Activated CD8-positive, alpha-beta memory T cell treated with anti-CD3 and anti-CD28 coated beads, Interleukin-2, amount 50 U/mL, for 4 hours (primary cell): ENCODE data around the gene PDYN.
"Not testable (repeated sequence)": the region's sequence is repeated elsewhere in the genome, so short reads cannot be mapped to it uniquely, and the experiment has no call there.

Experiments
- DNase-seq: peaks from one replicate; pipeline ENCODE4 v3.0.0-alpha.2; 2020

The PDYN gene

DNA sequence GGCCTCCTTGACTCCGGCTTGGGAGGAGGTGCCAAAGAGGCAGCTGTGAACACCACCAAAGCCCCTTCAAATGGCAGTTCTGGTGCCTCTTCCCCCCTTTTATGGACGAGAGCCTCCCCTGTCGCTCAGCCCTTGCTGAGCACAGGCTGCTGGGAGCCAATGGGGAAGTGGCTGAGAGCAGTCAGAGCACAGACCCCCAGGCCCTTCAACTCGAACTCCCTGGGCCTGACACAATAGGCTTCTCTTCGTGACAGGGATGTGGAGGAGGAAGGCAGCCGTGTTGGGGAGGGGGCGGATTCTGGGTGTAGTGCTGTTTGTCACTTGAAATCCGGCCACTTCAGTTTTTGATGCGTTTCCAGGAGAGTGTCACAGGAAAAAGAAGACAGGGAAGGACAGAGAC is at the start of gene PDYN:
Gene PDYN (minus strand): TSS at position 73 of the 400 bp plus-strand sequence. CDS start 10,974 bp downstream, outside the sequence.
- DNase-seq: no peak

DNA sequence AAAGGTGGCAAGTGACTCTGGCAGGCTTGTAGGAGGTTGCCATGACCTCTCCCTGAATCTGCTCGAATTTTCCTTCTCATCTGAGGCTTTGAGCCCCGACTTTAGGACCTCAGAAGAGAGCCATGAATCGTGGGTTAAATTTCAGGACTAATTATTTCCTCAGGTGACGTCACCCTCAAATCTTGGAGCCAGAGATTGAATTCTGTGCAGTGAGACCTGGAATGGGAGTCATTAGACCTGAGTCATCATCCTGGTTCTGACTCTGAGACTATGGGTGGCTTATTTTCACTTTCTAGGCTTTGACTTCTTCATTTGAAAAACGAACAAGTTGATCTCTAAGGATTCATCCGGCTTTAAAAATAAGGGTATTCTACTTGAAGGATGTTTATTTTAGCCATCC is 48.5 kb upstream of the PDYN start:
- DNase-seq: no peak

DNA sequence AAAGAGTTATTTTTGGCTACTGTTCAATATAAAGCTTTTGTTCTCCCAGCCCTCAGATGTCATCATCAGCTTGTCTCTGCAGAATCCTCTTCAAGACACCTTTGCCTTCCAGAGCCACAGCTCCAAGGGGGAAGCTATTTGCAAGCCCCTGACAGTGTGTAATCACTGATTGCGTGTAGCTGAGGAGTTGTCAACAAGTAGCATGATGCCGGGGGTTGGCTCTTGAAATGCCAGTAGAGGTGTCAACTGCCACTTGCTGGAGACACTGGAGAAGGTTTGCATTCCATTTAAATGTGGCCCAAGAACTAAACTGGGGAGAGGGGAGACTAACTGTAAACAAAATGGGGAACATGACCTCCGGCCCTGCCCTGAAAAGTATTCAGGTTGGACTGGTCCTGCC is 44.3 kb upstream of the PDYN start:
- DNase-seq: no peak

GRCh38 chr20:2037296-2037914 is 43.5 kb upstream of the PDYN start:
- no peak for DNase-seq

- not testable (repeated sequence) for DNase-seq
Measured at GRCh38 chr20:2036357-2036756, 42.5 kb upstream of the PDYN start.

DNA sequence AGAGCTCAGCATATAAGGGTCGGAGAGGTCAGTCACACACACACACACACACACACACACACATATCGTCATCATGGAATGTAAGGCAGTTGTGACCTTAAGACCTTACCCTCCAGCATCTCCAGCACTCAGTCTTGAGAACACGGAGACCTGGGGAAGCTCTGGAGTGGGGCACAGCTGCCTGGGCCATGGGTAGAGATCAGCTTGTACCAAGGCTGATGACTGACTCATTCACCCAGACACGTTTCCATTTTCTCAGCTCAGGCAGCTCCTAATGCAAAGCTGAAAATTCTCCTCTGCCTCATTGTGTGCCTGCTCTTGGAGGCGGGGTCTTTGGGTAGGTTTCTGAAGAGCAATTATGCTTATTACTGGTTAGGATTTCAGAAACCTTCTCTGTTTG is 38.3 kb upstream of the PDYN start:
- DNase-seq: no peak

DNA sequence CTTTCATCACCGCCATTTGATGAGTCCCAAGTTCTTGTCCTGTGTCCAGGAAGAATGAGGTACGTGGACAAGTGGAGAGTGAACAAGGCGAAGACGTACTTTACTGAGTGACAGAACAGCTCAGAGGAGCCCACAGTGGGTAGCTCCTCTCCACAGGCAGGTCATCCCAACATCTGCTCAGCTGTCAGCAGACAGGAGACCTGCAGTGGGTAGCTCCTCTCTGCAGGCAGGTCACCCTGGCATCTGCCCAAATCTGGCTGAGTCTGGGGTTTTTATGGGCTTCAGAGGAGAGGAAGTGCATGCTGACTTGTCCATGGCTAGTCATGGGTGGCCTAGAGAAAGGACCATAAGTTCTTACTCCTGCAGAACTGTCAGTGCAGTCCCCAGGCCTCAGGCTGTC is 32.7 kb upstream of the PDYN start:
- DNase-seq: no peak

DNA sequence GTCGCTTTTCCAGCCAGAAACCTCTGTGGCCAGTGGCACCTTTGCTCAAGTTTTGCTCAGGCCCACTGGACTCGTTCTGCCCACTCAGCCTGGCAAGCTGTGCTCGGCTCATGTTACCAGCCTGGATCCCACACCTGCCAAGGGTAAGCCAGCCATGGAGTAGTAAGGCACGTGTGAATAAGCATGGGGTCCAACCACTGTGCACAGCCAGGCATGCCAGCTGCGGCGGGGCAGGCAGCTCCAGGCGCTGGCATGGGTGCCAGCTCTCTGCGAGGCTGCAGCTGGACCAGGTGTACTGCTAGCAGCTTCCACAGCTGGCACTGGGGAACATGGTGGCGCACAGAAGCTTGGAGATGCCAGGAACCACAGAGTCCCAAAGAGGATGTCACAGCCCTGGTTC is 32.1 kb upstream of the PDYN start:
- DNase-seq: no peak

DNA sequence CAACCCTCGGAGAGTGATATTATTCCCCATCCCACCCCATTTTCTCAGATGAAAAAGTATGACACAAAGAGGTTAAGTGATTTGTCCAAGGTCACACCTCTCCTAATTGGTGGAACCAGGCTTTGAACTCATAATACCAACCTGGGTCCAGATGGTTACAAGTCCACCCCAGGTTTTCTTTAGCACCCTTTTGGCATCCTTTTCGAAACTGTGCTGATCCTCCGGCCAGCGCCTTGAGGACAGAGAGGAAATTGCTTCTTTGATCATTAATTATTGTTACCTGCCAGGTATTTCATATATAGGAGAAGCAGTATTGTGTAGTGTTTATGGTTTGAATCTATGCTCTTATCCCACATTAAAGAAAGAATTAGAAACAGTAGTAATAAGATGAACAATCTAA is 29.3 kb upstream of the PDYN start:
- no peak for DNase-seq

DNA sequence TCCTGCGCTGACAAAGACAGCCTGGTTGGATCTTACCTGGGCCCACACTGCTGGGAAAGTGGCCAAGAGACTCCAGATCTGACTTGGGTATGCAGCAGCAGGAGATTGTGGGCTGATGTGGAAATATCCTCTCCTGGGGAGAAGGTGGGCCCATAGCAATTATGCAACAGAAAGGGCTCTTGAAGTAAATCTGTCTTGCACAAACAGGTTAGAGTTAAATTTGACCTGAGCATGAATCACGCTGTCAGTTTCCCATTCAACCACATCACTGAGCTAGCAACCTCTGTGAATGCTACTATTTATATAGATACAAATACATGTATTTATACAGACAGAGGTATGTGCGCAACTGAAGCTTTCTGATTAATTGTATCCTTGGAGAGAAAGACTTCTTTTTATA is 28.3 kb upstream of the PDYN start:
- DNase-seq: no peak

DNA sequence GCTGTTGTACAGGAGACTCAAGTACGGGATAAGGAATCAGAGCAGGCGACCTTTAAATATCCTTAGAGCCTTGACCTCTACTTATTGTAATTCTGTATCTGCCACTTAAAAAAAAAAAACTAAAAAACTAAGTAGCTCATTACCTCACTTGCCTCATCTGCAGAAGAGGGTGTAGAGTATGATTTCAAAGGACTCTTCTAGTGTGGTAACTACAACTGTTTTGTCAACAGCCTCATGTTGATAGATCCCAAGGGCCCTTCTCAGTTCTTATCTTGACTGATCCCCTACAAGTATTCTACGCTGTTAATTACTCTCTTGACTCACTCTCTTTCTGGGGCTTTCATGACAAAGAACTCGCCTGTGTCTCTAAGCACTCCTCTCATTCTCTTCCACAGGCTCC is 16.7 kb upstream of the PDYN start:
- no peak for DNase-seq

DNA sequence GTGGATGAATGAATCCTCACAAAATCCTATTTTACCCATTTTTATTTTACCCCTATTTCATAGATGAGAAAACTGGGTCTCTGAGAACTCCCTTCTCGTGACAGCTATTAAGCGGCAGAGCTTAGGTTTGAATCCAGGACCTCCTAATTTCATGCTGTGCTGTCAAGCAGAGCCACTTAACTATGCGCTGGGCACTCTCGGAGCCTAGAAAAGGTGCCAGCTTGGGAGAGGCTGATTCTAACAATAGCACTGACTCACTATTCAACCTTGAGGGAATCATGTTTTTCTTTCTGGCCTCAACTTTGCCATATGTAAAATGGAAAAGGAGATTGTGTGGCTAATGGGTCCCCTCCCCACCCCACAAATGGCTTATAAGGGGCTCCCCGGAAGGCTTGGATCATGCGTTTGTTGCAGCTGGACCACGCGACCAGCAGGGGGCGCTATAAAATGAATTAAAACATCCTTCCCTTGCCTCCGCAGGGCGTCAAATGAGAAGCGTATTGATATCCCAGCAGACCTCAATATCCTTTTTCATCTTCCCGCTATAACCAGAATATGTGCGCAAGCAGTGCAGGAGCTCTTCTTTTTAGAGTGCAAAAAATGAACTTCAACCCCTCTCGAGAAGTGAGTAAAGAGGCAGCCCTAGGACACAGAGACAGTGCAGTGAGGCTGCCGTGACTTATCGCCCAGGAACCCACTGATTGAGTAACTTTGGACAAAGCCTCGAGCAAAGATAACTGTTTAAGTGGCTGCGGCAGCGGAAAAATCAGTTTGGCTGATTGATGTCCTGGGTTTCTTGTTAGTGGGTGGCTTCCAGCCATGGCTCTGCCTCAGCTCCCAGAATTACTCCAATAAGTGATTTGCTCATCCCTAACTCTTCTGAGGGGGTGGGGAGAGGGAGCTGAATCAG is 12.8 kb upstream of the PDYN start:
- peak; percentile 21 for DNase-seq

- DNase-seq: peak; percentile 50
Measured at GRCh38 chr20:2005831-2006426, 12.1 kb upstream of the PDYN start.

- DNase-seq: no peak
Measured at GRCh38 chr20:2005359-2005758, 11.5 kb upstream of the PDYN start.

- no peak for DNase-seq
Measured at GRCh38 chr20:2004171-2004570, 10.3 kb upstream of the PDYN start.

- no peak for DNase-seq
Measured at GRCh38 chr20:2002365-2002764, 8.5 kb upstream of the PDYN start.

- no peak for DNase-seq
Measured at GRCh38 chr20:2001119-2001518, 7.3 kb upstream of the PDYN start.

DNA sequence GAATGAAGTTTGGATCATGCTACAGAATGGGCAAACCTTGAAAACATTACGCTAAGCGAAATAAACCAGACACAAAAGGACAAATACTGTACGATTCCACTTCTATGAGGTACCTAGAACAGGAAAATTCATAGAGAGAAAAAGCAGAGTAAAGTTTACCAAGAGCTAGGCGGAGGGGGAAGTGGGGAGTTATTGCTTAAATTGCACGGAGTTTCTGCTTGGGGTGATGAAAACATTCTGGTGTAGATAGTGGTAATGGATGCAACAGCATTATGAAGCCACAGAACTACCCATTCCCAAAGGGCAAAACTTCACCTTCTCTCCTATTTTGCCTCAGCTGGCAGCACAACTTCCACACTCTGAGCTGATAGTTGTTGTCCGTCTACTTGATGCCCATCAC is 6.4 kb upstream of the PDYN start:
- no peak for DNase-seq

- no peak for DNase-seq
Measured at GRCh38 chr20:1998715-1999114, 4.9 kb upstream of the PDYN start.

DNA sequence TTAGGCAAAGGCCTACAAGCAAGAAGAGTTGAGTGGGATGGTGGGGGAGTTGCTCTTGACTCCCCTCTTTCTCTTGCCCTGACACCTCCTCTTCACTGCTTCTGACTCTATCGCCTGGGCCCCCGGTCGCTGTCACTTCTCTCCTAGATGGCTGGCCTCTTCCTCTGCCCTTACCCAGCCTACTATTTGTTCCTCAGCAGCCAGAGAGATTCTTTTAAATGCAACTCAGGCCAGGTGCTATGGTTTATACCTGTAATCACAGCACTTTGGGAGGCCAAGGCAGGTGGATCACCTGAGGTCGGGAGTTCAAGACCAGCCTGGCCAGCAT is 4.3 kb upstream of the PDYN start:
- DNase-seq: no peak

DNA sequence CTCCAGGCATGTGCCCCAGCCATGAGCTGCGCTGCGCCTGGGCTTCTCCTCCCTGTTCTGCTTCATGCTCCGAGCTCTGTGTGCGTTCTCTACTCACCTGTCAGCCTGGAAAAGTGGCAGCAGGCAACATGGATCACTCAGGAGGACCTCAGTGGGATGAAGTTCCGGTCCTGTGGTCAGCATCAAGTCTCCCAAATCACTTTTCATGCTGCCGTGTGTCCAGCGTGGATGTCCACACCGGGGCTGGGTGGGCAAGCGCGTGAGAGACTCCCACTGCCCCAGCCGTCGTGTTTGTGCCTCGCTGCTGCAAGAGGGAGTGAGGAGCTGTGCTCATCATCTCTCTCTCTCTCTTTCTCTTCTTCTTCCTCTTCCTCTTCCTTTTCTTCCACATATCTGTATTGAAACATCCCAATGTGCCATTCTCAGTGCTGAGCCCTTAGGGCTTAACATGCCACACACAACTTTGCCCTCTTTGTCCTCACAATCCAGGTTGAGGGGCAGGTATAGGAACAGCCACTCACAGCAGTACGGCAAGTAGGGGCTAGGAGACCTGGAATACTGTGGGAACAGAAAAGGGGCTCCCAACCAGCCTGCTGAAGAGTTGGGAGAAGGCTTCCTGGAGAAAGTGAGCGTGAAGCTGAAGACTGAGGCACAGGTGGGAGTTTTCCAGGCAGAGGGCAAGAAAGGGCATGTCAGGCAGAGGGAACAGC is 3.8 kb upstream of the PDYN start:
- no peak for DNase-seq

- no peak for DNase-seq
Measured at GRCh38 chr20:1995531-1996310, 1.9 kb upstream of the PDYN start.

DNA sequence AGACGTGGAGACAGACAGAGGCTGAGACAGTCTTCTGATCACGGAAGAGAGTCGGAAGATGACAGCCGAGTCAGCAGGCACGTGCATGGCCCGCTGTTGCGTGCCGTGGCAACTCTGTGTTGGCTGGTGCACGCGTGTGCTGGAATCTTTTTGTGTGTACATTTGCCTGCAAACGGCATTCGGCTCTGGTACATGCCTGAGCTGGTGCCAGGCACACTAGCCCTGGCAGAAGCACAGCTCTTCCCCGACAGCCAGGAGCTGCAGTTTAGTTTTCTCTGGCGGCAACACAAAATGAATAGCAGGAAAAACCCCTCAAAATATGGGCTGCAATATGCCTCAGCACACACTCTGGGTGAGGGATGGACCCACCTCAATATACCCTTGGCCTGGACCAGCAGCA is 769 bp upstream of the PDYN start:
- DNase-seq: no peak
